ENCODE results near the gene RING1. TPM values are rescaled to one million over a fixed set of nuclear protein-coding genes. Genes with fewer than 3 reads are reported as not detected.

The RING1 gene
- total RNA-seq, 3 donors from 2014 or later (not counting 1 experiment from before 2014, with no cell fraction given) = 34.5 to 40.3 (median 36.5) TPM

Other genes with a start within 250 kb of the RING1 start
- gene BRD2, start 239.9 kb upstream of the RING1 start, total RNA-seq = 100 to 1,000 TPM; 653 to 886 (median 714) TPM
- gene HLA-DOA, start 198.9 kb upstream of the RING1 start, total RNA-seq = 1 to 10 TPM; 1.2 to 4.3 (median 3.6) TPM
- 100 to 1,000 TPM in 1 of 3 donors, 10 to 100 TPM in 2; 43.1 to 135 (median 73.5) TPM for gene HLA-DPA1, start 134.9 kb upstream of the RING1 start, total RNA-seq
- gene HLA-DPB1, start 132.5 kb upstream of the RING1 start, total RNA-seq = 100 to 1,000 TPM in 1 of 3 donors, 10 to 100 TPM in 2; 55.2 to 131 (median 77.1) TPM
- gene COL11A2, start 16.0 kb upstream of the RING1 start, total RNA-seq = 1 to 10 TPM in 1 of 3 donors, under 1 TPM in 2; 0.93 to 2.0 (median 0.94) TPM
- 10 to 100 TPM; 72.3 to 96.4 (median 73.9) TPM for gene RXRB, start 7.8 kb upstream of the RING1 start, total RNA-seq
- 10 to 100 TPM; 38.9 to 45.7 (median 45.6) TPM for gene SLC39A7, start 7.6 kb upstream of the RING1 start, total RNA-seq
- gene HSD17B8, start 3.8 kb upstream of the RING1 start, total RNA-seq = 1 to 10 TPM; 5.4 to 7.7 (median 6.8) TPM
- gene VPS52, start 63.4 kb downstream of the RING1 start, total RNA-seq = 100 to 1,000 TPM in 1 of 3 donors, 10 to 100 TPM in 2; 98.0 to 112 (median 99.4) TPM
- gene RPS18, start 63.6 kb downstream of the RING1 start, total RNA-seq = 1,000 to 10,000 TPM; 1,182 to 1,707 (median 1,500) TPM
- gene B3GALT4, start 68.6 kb downstream of the RING1 start, total RNA-seq = 10 to 100 TPM; 22.7 to 24.1 (median 23.1) TPM
- 10 to 100 TPM; 33.6 to 56.3 (median 47.0) TPM for gene WDR46, start 80.7 kb downstream of the RING1 start, total RNA-seq
- 10 to 100 TPM; 19.2 to 26.5 (median 22.7) TPM for gene PFDN6, start 81.1 kb downstream of the RING1 start, total RNA-seq
- gene RGL2, start 90.4 kb downstream of the RING1 start, total RNA-seq = 10 to 100 TPM; 80.7 to 91.4 (median 84.9) TPM
- 100 to 1,000 TPM; 404 to 457 (median 446) TPM for gene TAPBP, start 105.6 kb downstream of the RING1 start, total RNA-seq
- 10 to 100 TPM; 20.4 to 34.0 (median 25.9) TPM for gene ZBTB22, start 109.2 kb downstream of the RING1 start, total RNA-seq
- gene DAXX, start 114.5 kb downstream of the RING1 start, total RNA-seq = 10 to 100 TPM; 50.7 to 76.7 (median 51.6) TPM
- gene KIFC1, start 183.3 kb downstream of the RING1 start, total RNA-seq = 1 to 10 TPM; 2.7 to 4.6 (median 3.3) TPM
- gene PHF1, start 202.5 kb downstream of the RING1 start, total RNA-seq = 100 to 1,000 TPM; 262 to 392 (median 322) TPM
- gene CUTA, start 209.6 kb downstream of the RING1 start, total RNA-seq = 100 to 1,000 TPM; 166 to 186 (median 184) TPM
- gene SYNGAP1, start 211.6 kb downstream of the RING1 start, total RNA-seq = 10 to 100 TPM; 43.5 to 61.6 (median 55.8) TPM
- 1 to 10 TPM; 3.8 to 5.1 (median 3.9) TPM for gene ZBTB9, start 246.1 kb downstream of the RING1 start, total RNA-seq

All from natural killer cell (primary cell).